Endodermal cell (in vitro differentiated cells): ENCODE results near the gene ATP13A2. TPM values are rescaled to one million over a fixed set of nuclear protein-coding genes. Genes with fewer than 3 reads are reported as not detected.

Source experiments
- DNase-seq: peaks from one replicate; pipeline ENCODE4 v3.0.0-alpha.2; 2017
- H3K27ac ChIP-seq: 2 replicates; pipeline ENCODE4 v1.5.1; 2013; ENCODE audit warnings: mild to moderate bottlenecking, low read depth, low read length, moderate library complexity
- H3K27me3 ChIP-seq: 2 replicates; pipeline ENCODE4 v1.6.1; 2013; ENCODE audit warnings: mild to moderate bottlenecking, low read length, moderate library complexity; ENCODE audit not compliant: insufficient read depth, control insufficient read depth, poor library complexity, severe bottlenecking
- H3K36me3 ChIP-seq: 2 replicates; pipeline ENCODE4 v1.7.0; 2013; ENCODE audit warnings: mild to moderate bottlenecking, low read length, moderate library complexity; ENCODE audit not compliant: control insufficient read depth, insufficient read depth
- H3K4me1 ChIP-seq: one replicate; pipeline ENCODE4 v1.7.0; 2013; ENCODE audit warnings: low read length; ENCODE audit not compliant: control insufficient read depth, insufficient read depth
- H3K4me3 ChIP-seq: 2 replicates; pipeline ENCODE4 v1.5.1; 2013; ENCODE audit warnings: mild to moderate bottlenecking, low read length, moderate library complexity
- H3K9ac ChIP-seq: 2 replicates; pipeline ENCODE4 v1.6.1; 2013; ENCODE audit warnings: mild to moderate bottlenecking, low read length, moderate library complexity; ENCODE audit not compliant: poor library complexity, severe bottlenecking; ENCODE audit errors: extremely low read depth
- H3K9me3 ChIP-seq: 2 replicates; pipeline ENCODE4 v1.6.1; 2013; ENCODE audit warnings: mild to moderate bottlenecking, low read length, moderate library complexity; ENCODE audit not compliant: control insufficient read depth
- H3K27ac Mint-ChIP-seq: 2 replicates; pipeline ENCODE4 v1.8.0; 2020; ENCODE audit warnings: mixed read lengths
- H3K27me3 Mint-ChIP-seq: 2 replicates; pipeline ENCODE4 v1.8.0; 2021; ENCODE audit warnings: mild to moderate bottlenecking, mixed read lengths; ENCODE audit not compliant: insufficient read depth
- H3K36me3 Mint-ChIP-seq: 2 replicates; pipeline ENCODE4 v1.8.0; 2020; ENCODE audit warnings: low read depth, mixed read lengths
- H3K4me1 Mint-ChIP-seq: 2 replicates; pipeline ENCODE4 v1.8.0; 2020; ENCODE audit warnings: mixed read lengths
- H3K4me3 Mint-ChIP-seq: 2 replicates; pipeline ENCODE4 v1.8.0; 2020; ENCODE audit warnings: mild to moderate bottlenecking, moderate library complexity, mixed read lengths
- H3K9me3 Mint-ChIP-seq: 2 replicates; pipeline ENCODE4 v1.8.0; 2020; ENCODE audit warnings: mild to moderate bottlenecking, mixed read lengths
- WGBS, 2 experiments: methylation state at CpG; one replicate each; pipeline versions ENCODE4 v1.1.5 to v1.1.7; 2013; ENCODE audit warnings: missing lambda C conversion rate in 2 of 2, mixed read lengths in 1 of 2; ENCODE audit not compliant: insufficient coverage in 1 of 2, insufficient read length in 1 of 2; 5-methylcytosine and 5-hydroxymethylcytosine counted together
- total RNA-seq, 2 donors: library from RNA; stranded (reverse); fragmentation: NEBNext Ultra II Directional in 1 of 2; extraction: Animal tissue kit (Norgen Biotek cat#: 25700) in 1 of 2; gene quantifications; 2 replicates in 1 of 2; 3 replicates in 1 of 2; pipeline ENCODE4 v1.2.1, GENCODE V29; 2021
- TF ChIP-seq, protein P1 (sequence below): fragments of 200-600 bp; sonication (generic); conservative IDR thresholded peaks from 2 replicates; pipeline ENCODE4 v1.5.0; 2021; ENCODE audit warnings: antibody characterized with exemption, mild to moderate bottlenecking

ATP13A2 gene
- total RNA-seq, 2 donors from 2014 or later = 69.4 to 82.6 TPM

DNA sequence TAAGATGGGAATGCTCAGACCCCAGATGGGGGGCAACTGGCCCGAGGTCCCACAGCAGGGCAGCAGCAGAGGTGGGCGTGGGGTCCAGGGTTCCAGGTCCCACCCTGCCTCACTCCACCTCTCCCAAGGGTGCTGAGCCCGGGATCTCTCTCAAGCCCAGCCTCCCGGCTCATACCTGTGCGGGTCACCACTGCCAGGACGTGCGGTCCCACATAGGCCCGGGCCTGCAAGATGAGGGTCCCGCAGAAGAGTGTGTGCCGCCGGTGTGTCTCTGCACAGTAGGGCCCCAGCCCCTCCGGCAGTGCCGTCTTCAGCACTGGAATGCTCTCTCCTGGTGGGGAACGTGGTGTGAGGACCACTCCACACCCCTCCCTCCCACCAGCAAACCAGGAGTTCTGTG lies 14.9 kb downstream of the ATP13A2 start:
- H3K9me3 Mint-ChIP-seq = no peaks in the 10 kb centered on the region
- H3K27me3 ChIP-seq = no peaks in the 10 kb centered on the region
- no peak overlapping the region for H3K27ac ChIP-seq
- H3K4me1 Mint-ChIP-seq = no peaks in the 10 kb centered on the region
- H3K4me3 ChIP-seq = no peak overlapping the region
- H3K9ac ChIP-seq = no peak overlapping the region
- peaks cover 23% of the 10 kb centered on the region for H3K36me3 ChIP-seq
- no peaks in the 10 kb centered on the region for H3K9me3 ChIP-seq
- H3K27me3 Mint-ChIP-seq = no peaks in the 10 kb centered on the region
- no peak for DNase-seq
- H3K4me1 ChIP-seq = no peaks in the 10 kb centered on the region
- whole genome bisulfite sequencing, 2 experiments = 94% methylated on average over 12 to 14 of the region's 14 CpGs
- H3K27ac Mint-ChIP-seq = no peak overlapping the region
- no peak overlapping the region for H3K4me3 Mint-ChIP-seq
- TF ChIP-seq, protein P1, sequence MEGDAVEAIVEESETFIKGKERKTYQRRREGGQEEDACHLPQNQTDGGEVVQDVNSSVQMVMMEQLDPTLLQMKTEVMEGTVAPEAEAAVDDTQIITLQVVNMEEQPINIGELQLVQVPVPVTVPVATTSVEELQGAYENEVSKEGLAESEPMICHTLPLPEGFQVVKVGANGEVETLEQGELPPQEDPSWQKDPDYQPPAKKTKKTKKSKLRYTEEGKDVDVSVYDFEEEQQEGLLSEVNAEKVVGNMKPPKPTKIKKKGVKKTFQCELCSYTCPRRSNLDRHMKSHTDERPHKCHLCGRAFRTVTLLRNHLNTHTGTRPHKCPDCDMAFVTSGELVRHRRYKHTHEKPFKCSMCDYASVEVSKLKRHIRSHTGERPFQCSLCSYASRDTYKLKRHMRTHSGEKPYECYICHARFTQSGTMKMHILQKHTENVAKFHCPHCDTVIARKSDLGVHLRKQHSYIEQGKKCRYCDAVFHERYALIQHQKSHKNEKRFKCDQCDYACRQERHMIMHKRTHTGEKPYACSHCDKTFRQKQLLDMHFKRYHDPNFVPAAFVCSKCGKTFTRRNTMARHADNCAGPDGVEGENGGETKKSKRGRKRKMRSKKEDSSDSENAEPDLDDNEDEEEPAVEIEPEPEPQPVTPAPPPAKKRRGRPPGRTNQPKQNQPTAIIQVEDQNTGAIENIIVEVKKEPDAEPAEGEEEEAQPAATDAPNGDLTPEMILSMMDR = no peak
- peaks cover 28% of the 10 kb centered on the region for H3K36me3 Mint-ChIP-seq

DNA sequence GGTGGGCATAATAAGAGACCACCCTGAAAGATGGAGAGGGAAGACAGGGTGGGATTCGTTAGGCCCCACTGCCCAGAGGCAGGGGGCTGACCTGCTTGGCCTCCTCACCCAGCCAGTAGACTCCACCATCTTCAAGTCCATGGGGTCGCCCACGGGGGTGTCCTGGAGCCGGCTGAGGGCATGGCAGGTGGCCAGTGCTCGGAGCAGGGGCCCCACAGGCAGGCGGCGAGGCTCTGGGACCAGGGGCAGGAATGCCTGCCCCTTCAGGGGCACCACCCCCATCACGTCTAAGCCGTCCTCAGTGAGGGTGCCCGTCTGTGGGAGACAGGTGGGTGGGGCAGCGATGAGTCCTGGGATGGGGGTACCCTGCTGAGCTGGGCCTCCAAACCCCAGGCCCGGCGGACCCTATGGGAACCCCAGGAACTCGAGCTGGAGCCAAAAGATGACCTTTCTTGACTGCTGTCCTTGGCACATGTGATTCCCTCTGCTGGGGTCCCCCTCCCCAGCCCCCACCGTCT lies 18.1 kb downstream of the ATP13A2 start:
- peaks cover 14% of the 10 kb centered on the region for H3K36me3 Mint-ChIP-seq
- WGBS, 2 experiments = 88 to 92% methylated on average over 4 to 15 of the region's 15 CpGs
- no peak for DNase-seq

GRCh38 chr1:16992675-16993074 lies 19.1 kb downstream of the ATP13A2 start:
- Mint-ChIP-seq H3K27ac (no peak overlapping the region), H3K4me3 (no peak overlapping the region), H3K27me3 (no peaks in the 10 kb centered on the region), H3K9me3 (no peaks in the 10 kb centered on the region), H3K4me1 (no peaks in the 10 kb centered on the region), H3K36me3 (peaks cover 14% of the 10 kb centered on the region)
- 91 to 96% methylated on average over 6 to 9 of the region's 9 CpGs for WGBS, 2 experiments
- no peak overlapping the region for H3K27ac ChIP-seq
- H3K9ac ChIP-seq = no peak overlapping the region
- no peak overlapping the region for H3K4me3 ChIP-seq
- no peaks in the 10 kb centered on the region for H3K9me3 ChIP-seq
- DNase-seq = no peak
- TF ChIP-seq, protein P1 = no peak
- H3K36me3 ChIP-seq = no peaks in the 10 kb centered on the region
- no peaks in the 10 kb centered on the region for H3K4me1 ChIP-seq
- no peaks in the 10 kb centered on the region for H3K27me3 ChIP-seq

More for the DNA sequence above, 18.1 kb downstream of the ATP13A2 start:
- no peaks in the 10 kb centered on the region for H3K27me3 ChIP-seq
- no peaks in the 10 kb centered on the region for H3K4me1 ChIP-seq
- H3K9ac ChIP-seq = no peak overlapping the region
- H3K9me3 Mint-ChIP-seq = no peaks in the 10 kb centered on the region
- H3K27me3 Mint-ChIP-seq = no peaks in the 10 kb centered on the region
- H3K36me3 ChIP-seq = peaks cover 3% of the 10 kb centered on the region
- TF ChIP-seq, protein P1 = no peak
- no peak overlapping the region for H3K27ac Mint-ChIP-seq
- H3K27ac ChIP-seq = no peak overlapping the region
- H3K4me3 ChIP-seq = no peak overlapping the region
- no peaks in the 10 kb centered on the region for H3K4me1 Mint-ChIP-seq
- no peak overlapping the region for H3K4me3 Mint-ChIP-seq
- no peaks in the 10 kb centered on the region for H3K9me3 ChIP-seq
